AG10803 (cell line): Measurements from ENCODE around the gene RNASE1.

ENCODE experiments used
- DNase-seq: peaks from one replicate; pipeline ENCODE4 v3.0.0; 2010; ENCODE audit warnings: low read depth
- H3K4me3 ChIP-seq: 2 replicates; pipeline ENCODE4 v1.5.1; 2011; ENCODE audit warnings: mild to moderate bottlenecking, low read length, control low read depth
- TF ChIP-seq, protein P1 (sequence below): conservative IDR thresholded peaks from 2 replicates; pipeline ENCODE4 v1.5.1; 2011; ENCODE audit warnings: mild to moderate bottlenecking, low read length, control low read depth, inconsistent platforms

RNASE1 gene

GRCh38 chr14:20805485-20805884 lies 2.8 kb upstream of the RNASE1 start:
- TF ChIP-seq, protein P1, sequence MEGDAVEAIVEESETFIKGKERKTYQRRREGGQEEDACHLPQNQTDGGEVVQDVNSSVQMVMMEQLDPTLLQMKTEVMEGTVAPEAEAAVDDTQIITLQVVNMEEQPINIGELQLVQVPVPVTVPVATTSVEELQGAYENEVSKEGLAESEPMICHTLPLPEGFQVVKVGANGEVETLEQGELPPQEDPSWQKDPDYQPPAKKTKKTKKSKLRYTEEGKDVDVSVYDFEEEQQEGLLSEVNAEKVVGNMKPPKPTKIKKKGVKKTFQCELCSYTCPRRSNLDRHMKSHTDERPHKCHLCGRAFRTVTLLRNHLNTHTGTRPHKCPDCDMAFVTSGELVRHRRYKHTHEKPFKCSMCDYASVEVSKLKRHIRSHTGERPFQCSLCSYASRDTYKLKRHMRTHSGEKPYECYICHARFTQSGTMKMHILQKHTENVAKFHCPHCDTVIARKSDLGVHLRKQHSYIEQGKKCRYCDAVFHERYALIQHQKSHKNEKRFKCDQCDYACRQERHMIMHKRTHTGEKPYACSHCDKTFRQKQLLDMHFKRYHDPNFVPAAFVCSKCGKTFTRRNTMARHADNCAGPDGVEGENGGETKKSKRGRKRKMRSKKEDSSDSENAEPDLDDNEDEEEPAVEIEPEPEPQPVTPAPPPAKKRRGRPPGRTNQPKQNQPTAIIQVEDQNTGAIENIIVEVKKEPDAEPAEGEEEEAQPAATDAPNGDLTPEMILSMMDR = no peak
- no peak overlapping the region for H3K4me3 ChIP-seq
- no peak for DNase-seq

DNA sequence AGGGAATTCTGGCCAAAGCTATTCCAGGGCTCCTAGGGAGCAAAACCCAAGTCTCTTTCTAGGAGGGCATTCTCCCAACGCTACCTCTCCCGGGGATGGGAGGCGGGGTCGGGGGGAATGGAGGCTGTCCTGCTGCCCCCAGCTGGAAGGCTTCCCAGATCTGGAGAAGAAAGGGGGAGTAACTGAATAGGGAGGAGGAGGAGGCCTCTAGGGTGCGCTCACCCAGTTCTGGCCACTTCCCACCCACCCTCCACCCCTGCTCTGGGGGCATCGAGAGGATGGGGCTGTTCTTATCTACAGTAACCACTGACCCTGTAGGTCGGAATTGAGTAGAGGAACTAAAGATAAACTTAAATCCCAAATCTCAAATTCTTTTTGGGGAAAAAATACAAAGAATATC lies 579 bp upstream of the RNASE1 start:
- H3K4me3 ChIP-seq = no peak overlapping the region
- TF ChIP-seq, protein P1 = no peak
- DNase-seq = no peak

DNA sequence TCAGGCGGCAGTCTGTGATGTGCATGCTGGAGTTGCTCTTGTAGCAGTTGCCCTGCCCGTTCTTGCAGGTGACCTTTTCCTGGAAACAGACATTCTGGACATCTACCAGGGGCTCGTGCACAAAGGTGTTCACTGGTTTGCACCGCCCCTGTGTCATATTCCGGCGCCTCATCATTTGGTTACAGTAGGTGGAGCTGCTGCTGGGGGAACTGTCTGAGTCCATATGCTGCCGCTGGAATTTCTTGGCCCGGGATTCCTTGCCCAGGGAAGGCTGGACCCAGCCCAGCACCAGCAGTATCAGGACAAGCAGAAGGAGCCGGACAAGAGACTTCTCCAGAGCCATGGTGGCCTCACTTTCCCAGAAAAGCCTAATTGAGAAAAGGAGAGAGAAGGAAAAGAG lies 918 bp downstream of the RNASE1 start:
- DNase-seq = no peak
- H3K4me3 ChIP-seq = no peak overlapping the region
- TF ChIP-seq, protein P1 = no peak

GRCh38 chr14:20799892-20800544 lies 2.6 kb downstream of the RNASE1 start:
- TF ChIP-seq, protein P1 = no peak
- no peak overlapping the region for H3K4me3 ChIP-seq
- DNase-seq = no peak

DNA sequence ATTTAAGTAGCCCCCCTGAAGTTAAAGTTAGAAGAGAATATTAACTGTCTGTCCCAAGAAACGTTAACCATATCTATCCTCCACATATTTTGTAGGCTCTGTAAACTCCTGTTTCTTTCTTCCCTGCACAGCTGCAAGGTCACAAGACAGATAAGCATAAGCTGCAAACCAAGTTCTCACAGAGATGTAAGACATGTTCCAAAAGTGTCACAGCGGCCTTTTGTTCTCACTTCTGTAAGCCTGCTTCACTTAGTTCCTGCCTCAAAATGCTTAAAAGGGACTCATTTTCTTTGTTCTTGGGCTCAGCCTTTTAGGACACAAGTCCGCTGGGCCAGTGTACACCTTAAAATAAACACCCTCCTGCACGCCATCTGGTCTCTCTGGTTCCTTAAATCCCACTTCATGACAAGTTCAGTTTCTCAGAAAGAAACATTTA lies 3.2 kb downstream of the RNASE1 start:
- DNase-seq = no peak
- TF ChIP-seq, protein P1 = no peak
- no peak overlapping the region for H3K4me3 ChIP-seq

DNA sequence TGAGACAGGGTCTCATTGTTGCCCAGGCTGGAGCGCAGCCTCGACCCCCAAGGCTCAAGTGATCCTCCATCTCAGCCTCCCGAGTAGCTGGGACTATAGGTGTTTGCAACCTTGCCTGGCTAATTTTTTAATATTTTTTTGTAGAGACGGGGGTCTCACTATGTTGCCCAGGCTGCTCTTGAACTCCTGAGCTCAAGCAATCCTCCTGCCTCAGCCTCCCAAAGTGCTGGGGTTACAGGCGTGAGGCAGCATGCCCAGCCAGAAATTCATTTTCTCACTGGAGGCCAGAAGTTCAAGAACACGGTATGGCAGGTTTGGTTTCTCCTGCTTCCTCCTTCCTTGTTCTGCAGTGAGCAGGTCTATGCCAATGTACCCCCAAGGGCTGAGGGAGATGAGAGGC lies 3.7 kb downstream of the RNASE1 start:
- TF ChIP-seq, protein P1 = no peak
- DNase-seq = no peak
- H3K4me3 ChIP-seq = no peak overlapping the region

- DNase-seq = no peak
- TF ChIP-seq, protein P1 = no peak
- no peak overlapping the region for H3K4me3 ChIP-seq
Observed at GRCh38 chr14:20798318-20798717, 4.3 kb downstream of the RNASE1 start.
